ENCODE measurements around the gene COL4A2. TPM values are rescaled to one million over a fixed set of nuclear protein-coding genes. Genes with fewer than 3 reads are reported as not detected.
A peak's percentile ranks its signal among the peaks of the same experiment; 100 is the strongest.

Gene COL4A2
- total and polyA plus RNA-seq, 11 donors, result 92.4 to 377 (median 166) TPM

GRCh38 chr13:110301083-110301482 lies 6.0 kb upstream of the COL4A2 start:
- H3K9me3 ChIP-seq, result no peaks in the 10 kb centered on the region
- TF ChIP-seq POLR2A (IDR thresholded peaks at IDR 0.05) (no peak), CTCF (IDR thresholded peaks at IDR 0.05) (no peak)
- WGBS, 4 donors, result 40 to 50% (median 45%) methylated on average over 5 of the region's 5 CpGs
- peaks cover 0 to 17% (median 0%) of the 10 kb centered on the region in 9 donors for H3K36me3 ChIP-seq
- ATAC-seq, result no peak
- peaks cover 19 to 100% (median 85%) of the 10 kb centered on the region in 12 donors for H3K4me1 ChIP-seq
- H3K27me3 ChIP-seq, result peaks cover 0 to 10% (median 0%) of the 10 kb centered on the region in 9 donors
- H3K27ac ChIP-seq, result peak overlapping the region in 11 of 12 donors; percentile 14 to 99 (median 62)
- H3K4me3 ChIP-seq, result peak overlapping the region in 2 of 12 donors; percentile 5 to 7
- DNase-seq, result peak in 1 of 5 donors; percentile 16
- intact Hi-C loops (cut with DNase I), result loop anchor here in 7 of 10 donors (1.0 to 10.0 kb wide), 6 partner anchors 34 to 114 kb away; no protein-coding TSS in a partner anchor

GRCh38 chr13:110301606-110302553 lies 5.2 kb upstream of the COL4A2 start:
- peaks cover 0 to 17% (median 0%) of the 10 kb centered on the region in 9 donors for H3K36me3 ChIP-seq
- H3K4me1 ChIP-seq, result peaks cover 19 to 92% (median 81%) of the 10 kb centered on the region in 12 donors
- H3K27ac ChIP-seq, result peak overlapping the region in 11 of 12 donors; percentile 40 to 99 (median 62)
- peak overlapping the region in 6 of 12 donors; percentile 3 to 17 (median 6) for H3K4me3 ChIP-seq
- DNase-seq (peak in 2 of 5 donors; percentile 17 to 19), ATAC-seq (no peak)
- H3K9me3 ChIP-seq, result no peaks in the 10 kb centered on the region
- intact Hi-C loops (cut with DNase I), result loop anchor here in 7 of 10 donors (1.0 to 10.0 kb wide), 6 partner anchors 35 to 113 kb away; no protein-coding TSS in a partner anchor
- no peak for TF ChIP-seq POLR2A (IDR thresholded peaks at IDR 0.05)
- TF ChIP-seq CTCF (IDR thresholded peaks at IDR 0.05), result no peak
- WGBS, 4 donors, result 51 to 62% (median 57%) methylated on average over 21 of the region's 21 CpGs
- H3K27me3 ChIP-seq, result peaks cover 0 to 16% (median 0%) of the 10 kb centered on the region in 9 donors

GRCh38 chr13:110302997-110303396 lies 4.1 kb upstream of the COL4A2 start:
- peaks cover 12 to 81% (median 70%) of the 10 kb centered on the region in 12 donors for H3K4me1 ChIP-seq
- peaks cover 0 to 27% (median 0%) of the 10 kb centered on the region in 9 donors for H3K27me3 ChIP-seq
- H3K36me3 ChIP-seq, result peaks cover 0 to 17% (median 0%) of the 10 kb centered on the region in 9 donors
- peak overlapping the region in 4 of 12 donors; percentile 0 to 84 (median 41) for H3K4me3 ChIP-seq
- no peak for ATAC-seq
- TF ChIP-seq CTCF (IDR thresholded peaks at IDR 0.05) (no peak), POLR2A (IDR thresholded peaks at IDR 0.05) (no peak)
- WGBS, 4 donors, result 72 to 85% (median 81%) methylated on average over 2 of the region's 2 CpGs
- intact Hi-C loops (cut with DNase I), result loop anchor here in 6 of 10 donors (5.0 to 10.0 kb wide), 5 partner anchors 36 to 112 kb away; no protein-coding TSS in a partner anchor
- DNase-seq, result peak in 1 of 5 donors; percentile 9
- peak overlapping the region in 11 of 12 donors; percentile 62 to 99 (median 97) for H3K27ac ChIP-seq
- H3K9me3 ChIP-seq, result no peaks in the 10 kb centered on the region
